Stimulated activated CD4-positive, alpha-beta T cell treated with anti-CD3 and anti-CD28 coated beads, Interleukin-1b, Interleukin-23, amount 100 ng/mL, for 1 hour (primary cell): ENCODE results near the gene TCTN3.
"Not testable (repeated sequence)": the region's sequence is repeated elsewhere in the genome, so short reads cannot be mapped to it uniquely, and the experiment has no call there.

Experiments
- DNase-seq, 2 donors: peaks; one replicate each; pipeline ENCODE4 v3.0.0-alpha.2; 2020; ENCODE audit warnings: low read depth in 2 of 2

The TCTN3 gene, protein sequence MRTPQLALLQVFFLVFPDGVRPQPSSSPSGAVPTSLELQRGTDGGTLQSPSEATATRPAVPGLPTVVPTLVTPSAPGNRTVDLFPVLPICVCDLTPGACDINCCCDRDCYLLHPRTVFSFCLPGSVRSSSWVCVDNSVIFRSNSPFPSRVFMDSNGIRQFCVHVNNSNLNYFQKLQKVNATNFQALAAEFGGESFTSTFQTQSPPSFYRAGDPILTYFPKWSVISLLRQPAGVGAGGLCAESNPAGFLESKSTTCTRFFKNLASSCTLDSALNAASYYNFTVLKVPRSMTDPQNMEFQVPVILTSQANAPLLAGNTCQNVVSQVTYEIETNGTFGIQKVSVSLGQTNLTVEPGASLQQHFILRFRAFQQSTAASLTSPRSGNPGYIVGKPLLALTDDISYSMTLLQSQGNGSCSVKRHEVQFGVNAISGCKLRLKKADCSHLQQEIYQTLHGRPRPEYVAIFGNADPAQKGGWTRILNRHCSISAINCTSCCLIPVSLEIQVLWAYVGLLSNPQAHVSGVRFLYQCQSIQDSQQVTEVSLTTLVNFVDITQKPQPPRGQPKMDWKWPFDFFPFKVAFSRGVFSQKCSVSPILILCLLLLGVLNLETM

GRCh38 chr10:95693668-95694534 lies at the start of gene TCTN3:
Gene TCTN3, minus strand, starts transcription at chr10:95693927. Its CDS starts 28 bp downstream, at chr10:95693899.
- peak; percentile 81 to 94 for DNase-seq

DNA sequence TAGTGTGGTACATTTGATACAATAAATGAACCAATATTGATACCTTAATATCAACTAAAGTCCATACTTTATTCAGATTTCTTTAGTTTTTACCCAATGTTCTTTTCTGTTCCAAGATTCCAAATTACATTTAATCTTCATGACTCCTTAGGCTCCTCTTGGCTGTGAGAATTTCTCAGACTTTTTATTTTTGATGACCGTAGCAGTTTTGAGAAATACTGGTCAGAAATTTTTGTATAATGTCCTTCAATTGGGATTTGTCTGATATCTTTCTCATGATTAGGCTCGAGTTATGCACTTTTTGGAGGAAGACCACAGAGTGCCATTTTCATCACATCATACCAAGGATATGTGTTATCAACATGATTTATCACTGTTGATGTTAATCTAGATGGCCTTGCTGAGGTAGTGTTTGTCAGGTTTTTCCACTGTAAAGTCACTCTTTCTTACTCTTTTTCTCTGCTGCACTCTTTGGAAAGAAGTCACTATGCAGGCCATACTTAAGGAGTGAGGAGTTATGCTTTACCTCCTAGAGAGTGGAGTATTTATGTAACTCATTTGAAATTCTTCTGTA lies 49.3 kb upstream of the TCTN3 start:
- DNase-seq = no peak

DNA sequence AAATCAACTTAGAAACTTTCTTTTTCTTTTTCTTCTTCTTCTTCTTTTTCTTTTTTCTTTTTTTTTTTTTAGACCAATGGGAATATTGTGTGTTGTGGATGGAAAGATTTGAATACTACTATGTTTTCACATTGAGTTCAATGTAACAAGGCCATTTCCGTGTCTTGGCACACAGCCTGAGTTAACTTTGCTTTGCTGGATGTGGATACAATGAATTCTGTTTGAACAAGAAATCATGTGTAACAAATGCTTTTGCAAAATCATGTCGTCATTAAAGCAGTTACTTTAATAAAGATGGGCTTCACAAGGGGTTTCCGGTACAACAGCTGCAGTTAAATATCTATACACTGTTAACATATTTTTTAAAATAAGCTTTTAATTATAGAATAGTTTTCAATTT lies 48.8 kb upstream of the TCTN3 start:
- no peak for DNase-seq

GRCh38 chr10:95741807-95742467 lies 48.2 kb upstream of the TCTN3 start:
- no peak for DNase-seq

DNA sequence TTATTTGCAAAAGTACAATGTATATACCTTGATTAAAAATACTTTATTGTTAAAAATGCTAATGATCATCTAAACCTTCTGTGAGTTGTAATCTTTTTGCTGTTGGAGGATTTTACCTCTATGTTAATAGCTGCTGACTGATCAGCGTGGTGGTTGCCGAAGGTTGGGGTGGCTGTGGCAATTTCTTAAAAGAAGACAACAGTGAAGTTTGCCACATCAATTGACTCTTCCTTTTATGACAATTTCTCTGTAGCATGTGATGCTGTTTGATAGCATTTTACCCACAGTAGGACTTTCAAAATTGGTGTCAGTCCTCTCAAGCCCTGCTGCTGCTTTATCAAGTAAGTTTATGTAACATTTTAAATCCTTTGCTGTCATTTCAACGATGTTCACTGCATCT lies 45.3 kb upstream of the TCTN3 start:
- DNase-seq = no peak

DNA sequence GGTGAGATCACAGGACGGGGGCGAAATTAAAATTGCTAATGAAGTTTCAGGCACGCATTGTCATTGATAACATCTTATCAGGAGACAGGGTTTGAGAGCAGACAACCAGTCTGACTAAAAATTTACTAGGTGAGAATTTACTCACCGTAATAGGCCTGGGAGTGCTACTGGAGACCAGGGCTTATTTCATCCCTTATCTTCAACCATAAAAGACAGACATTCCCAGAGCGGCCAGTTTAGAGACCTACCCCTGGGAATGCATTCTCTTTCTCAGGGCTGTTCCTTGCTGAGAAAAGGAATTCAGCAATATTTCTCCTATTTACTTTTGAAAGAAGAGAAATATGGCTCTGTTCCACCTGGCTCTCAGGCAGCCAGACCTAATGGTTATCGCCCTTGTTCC lies 39.2 kb upstream of the TCTN3 start:
- not testable (repeated sequence) for DNase-seq

- DNase-seq = no peak
These were observed 36.5 kb upstream of the TCTN3 start for GRCh38 chr10:95730233-95730632.

GRCh38 chr10:95729323-95730055 lies 35.8 kb upstream of the TCTN3 start:
- DNase-seq = no peak

DNA sequence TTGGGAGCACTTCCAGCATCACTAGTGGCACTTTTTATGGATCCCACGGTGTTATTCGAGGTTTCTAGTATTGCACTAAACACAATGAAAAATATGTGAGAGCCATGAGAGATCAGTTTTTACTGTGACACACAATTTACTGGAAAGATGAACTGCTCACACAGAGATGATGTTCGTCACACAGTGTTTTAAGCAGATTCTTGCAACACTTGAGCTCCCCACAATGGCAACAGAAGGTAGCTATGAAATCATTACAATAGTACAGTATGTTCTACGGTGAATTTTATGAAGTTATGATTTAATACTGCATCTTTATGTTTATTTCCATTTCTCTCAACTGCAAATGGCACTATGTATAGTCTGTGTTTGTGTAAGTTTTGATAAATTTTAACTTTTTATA lies 34.8 kb upstream of the TCTN3 start:
- no peak for DNase-seq

GRCh38 chr10:95722496-95722895 lies 28.8 kb upstream of the TCTN3 start:
- not testable (repeated sequence) for DNase-seq

- not testable (repeated sequence) for DNase-seq
These were observed 27.0 kb upstream of the TCTN3 start for GRCh38 chr10:95720745-95721144.

DNA sequence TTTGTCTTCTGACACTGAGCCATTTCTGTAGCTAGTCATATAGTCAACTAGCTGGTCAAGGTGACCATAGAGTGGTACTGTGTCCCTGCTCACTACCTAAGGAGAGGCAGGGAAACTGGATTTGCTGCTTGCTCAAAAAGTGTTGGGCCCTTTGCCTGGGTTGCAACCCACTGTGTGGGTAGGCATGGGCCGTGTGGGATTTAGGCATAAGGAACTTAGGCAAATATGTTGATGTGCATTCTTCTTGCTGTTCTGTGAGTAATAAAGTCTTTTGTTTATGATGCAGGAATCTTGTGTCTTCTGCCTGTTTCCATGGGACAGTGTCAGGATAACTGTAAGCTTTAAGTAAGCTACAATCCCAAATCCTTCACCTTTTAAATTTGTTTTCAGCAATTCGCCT lies 23.1 kb upstream of the TCTN3 start:
- no peak for DNase-seq

DNA sequence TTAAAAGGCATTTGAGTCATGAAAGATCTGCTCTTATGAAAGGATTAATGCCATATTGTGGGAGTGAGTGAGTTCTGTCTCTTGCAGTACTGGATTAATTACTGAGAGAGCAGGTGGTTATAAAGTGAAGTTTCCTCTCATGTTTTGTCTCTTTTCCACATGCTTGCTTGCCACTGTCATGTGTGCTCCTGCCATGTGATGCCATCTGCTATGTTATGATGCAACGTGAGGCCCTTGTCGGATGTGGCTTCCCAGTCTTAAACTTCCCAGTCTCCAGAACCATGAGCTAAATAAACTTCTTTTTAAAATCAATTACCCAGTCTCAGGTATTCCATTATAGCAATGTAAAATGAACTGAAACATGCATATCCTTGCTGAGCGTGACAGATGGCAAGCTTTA lies 22.7 kb upstream of the TCTN3 start:
- no peak for DNase-seq

GRCh38 chr10:95711492-95711891 lies 17.8 kb upstream of the TCTN3 start:
- no peak for DNase-seq

- DNase-seq = no peak
These were observed 13.3 kb upstream of the TCTN3 start for GRCh38 chr10:95706990-95707389.

DNA sequence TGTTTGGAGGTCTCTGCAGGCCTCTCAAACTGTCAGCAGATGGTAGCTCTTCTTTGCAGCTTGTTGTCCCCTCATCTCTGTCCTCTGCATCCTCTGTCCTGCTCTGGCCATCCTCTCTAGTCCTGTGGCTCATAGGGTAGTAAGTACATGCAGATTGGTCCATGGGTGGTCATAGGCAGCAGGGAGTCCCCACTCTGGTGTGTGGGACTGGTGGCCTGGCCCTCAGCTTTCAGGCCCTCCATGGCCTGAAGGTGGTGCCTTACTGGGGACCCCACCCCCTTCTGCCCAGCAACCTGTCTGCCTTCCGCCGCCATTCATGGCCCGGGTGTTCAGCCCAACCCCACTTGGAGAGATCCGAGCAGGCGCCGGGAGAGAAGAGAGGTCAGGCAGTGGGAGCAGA lies 12.8 kb upstream of the TCTN3 start:
- DNase-seq = no peak

DNA sequence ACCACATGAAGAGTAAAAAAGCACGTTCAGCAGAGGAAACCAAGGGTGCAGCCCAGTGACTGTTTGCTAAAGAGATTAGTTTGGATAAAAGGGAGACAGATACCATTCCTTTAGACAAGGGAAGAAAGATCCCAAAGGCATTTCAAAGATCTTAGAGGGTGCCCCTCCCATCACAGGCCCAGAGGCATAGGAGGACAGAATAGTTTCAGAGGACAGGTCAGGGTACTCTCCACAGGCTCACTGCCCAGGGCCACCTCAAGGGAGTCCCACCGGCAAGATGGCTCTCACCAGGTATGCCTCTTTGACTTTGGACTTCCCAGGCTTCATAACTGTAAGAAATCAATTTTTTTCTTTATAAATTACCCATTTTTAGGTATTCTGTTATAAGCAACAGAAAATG lies 4.7 kb upstream of the TCTN3 start:
- DNase-seq = no peak

DNA sequence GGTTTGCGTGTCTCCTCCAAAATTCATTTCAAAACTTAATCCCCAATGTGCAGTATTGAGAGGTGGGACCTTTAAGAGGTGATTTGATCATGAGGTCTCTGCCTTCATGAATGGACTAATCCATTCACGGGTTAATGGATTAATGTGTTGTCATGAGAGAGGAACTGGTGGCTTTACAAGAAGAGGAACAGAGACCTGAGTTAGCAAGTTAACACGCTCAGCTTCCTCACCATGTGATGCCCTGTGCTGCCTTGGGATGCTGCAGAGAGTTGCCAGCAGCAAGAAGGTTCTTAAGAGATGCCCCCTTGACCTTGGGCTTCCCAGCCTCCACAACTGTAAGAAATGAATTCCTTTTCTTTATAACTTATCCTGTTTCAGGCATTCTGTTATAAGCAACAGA lies 3.7 kb upstream of the TCTN3 start:
- DNase-seq = no peak

- no peak for DNase-seq
These were observed 938 bp upstream of the TCTN3 start for GRCh38 chr10:95694665-95695064.

DNA sequence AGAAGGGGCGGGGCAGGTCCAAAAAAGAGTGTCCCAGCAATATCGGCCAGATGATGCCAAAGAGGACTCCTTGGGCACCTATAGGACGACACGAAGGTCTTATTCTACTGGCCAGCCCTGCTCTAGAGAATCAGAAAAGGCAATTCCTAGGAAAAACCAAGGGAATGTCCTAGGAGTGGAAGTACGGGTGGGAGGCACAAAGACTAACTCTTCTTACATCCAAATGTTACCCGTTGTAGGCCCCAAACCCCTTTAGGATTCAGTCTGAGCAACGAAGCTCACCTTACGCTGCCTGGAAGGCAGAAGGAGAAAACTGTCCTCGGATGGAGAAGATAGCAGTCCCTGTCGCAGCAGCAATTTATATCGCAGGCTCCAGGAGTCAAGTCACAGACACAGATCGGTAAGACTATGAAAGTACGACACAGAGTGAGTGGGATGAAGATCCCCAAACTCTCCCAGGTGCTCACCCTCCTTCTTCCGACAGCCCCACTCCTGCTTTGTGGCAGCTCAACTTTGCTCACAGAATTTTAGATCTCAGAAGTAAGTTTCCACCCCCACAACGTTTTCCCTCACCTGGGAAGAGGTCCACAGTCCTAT lies 558 bp downstream of the TCTN3 start:
- no peak for DNase-seq

DNA sequence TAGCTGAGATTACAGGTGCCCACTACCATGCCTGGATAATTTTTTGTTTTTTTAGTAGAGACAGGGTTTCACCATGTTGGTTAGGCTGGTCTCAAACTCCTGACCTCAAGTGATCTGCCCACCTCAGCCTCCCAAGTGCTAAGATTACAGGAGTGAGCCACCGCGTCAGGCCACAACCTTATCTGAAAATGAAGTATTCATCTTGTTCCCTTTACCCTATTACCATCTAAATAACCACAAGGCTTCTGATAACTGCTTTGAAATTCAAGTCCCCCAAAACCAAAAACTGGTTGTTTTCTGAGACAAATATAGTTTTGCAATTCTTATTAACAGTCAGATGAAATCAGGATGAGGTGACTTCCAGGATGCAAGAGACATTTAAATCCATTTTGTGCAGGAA lies 2.4 kb downstream of the TCTN3 start:
- no peak for DNase-seq
